ENCODE results near the gene PHF21A. TPM values are rescaled to one million over a fixed set of nuclear protein-coding genes. Genes with fewer than 3 reads are reported as not detected.

Gene PHF21A
- total and polyA plus RNA-seq, 2 of the 13 experiments (the other 11 are each of a cell fraction or from before 2014, with no cell fraction given) = 4.1 to 34.6 TPM

- TF ChIP-seq MXD4 (CRISPR knock-in tag; IDR thresholded peaks at IDR 0.05) = peak; percentile 43; the same call in 1 of the 2 replicates
- TF ChIP-seq ZNF580 (CRISPR knock-in tag; IDR thresholded peaks at IDR 0.05; ENCODE audit: borderline replicate concordance, low read depth) = peak; percentile 65; the same call in 1 of the 2 replicates
- peak; percentile 38; the same call in 1 of the 2 replicates for TF ChIP-seq BORCS8-MEF2B (CRISPR knock-in tag; IDR thresholded peaks at IDR 0.05)
- TF ChIP-seq PRDM4 (CRISPR knock-in tag; IDR thresholded peaks at IDR 0.05; ENCODE audit: borderline replicate concordance) = no peak
- TF ChIP-seq KDM5A (IDR thresholded peaks at IDR 0.05; ENCODE audit: borderline replicate concordance, low read length) = no peak
- 0 out of 2 replicates have a peak, but pooled peaks have one; percentile 45 for TF ChIP-seq SMAD9 (CRISPR knock-in tag; IDR thresholded peaks at IDR 0.05)
- peak; percentile 78; the same call in 1 of the 2 replicates for TF ChIP-seq ZNF441 (CRISPR knock-in tag; IDR thresholded peaks at IDR 0.05; ENCODE audit: borderline replicate concordance)
- TF ChIP-seq, protein P1, sequence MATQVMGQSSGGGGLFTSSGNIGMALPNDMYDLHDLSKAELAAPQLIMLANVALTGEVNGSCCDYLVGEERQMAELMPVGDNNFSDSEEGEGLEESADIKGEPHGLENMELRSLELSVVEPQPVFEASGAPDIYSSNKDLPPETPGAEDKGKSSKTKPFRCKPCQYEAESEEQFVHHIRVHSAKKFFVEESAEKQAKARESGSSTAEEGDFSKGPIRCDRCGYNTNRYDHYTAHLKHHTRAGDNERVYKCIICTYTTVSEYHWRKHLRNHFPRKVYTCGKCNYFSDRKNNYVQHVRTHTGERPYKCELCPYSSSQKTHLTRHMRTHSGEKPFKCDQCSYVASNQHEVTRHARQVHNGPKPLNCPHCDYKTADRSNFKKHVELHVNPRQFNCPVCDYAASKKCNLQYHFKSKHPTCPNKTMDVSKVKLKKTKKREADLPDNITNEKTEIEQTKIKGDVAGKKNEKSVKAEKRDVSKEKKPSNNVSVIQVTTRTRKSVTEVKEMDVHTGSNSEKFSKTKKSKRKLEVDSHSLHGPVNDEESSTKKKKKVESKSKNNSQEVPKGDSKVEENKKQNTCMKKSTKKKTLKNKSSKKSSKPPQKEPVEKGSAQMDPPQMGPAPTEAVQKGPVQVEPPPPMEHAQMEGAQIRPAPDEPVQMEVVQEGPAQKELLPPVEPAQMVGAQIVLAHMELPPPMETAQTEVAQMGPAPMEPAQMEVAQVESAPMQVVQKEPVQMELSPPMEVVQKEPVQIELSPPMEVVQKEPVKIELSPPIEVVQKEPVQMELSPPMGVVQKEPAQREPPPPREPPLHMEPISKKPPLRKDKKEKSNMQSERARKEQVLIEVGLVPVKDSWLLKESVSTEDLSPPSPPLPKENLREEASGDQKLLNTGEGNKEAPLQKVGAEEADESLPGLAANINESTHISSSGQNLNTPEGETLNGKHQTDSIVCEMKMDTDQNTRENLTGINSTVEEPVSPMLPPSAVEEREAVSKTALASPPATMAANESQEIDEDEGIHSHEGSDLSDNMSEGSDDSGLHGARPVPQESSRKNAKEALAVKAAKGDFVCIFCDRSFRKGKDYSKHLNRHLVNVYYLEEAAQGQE (IDR thresholded peaks at IDR 0.05; ENCODE audit: borderline replicate concordance in 1 of 2, low read depth in 1 of 2, low read length in 2 of 2) = peak; percentile 67 to 93
- TF ChIP-seq ZSCAN9 (CRISPR knock-in tag; IDR thresholded peaks at IDR 0.05; ENCODE audit: borderline replicate concordance) = peak; percentile 87; the same call in 1 of the 2 replicates
- TF ChIP-seq ZNF646 (CRISPR knock-in tag; IDR thresholded peaks at IDR 0.05) = no peak
- TF ChIP-seq TSC22D2 (CRISPR knock-in tag; IDR thresholded peaks at IDR 0.05; ENCODE audit: borderline replicate concordance) = peak; percentile 84; the same call in 1 of the 2 replicates
- TF ChIP-seq, protein P2, sequence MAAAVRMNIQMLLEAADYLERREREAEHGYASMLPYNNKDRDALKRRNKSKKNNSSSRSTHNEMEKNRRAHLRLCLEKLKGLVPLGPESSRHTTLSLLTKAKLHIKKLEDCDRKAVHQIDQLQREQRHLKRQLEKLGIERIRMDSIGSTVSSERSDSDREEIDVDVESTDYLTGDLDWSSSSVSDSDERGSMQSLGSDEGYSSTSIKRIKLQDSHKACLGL (CRISPR knock-in tag; IDR thresholded peaks at IDR 0.05) = peak; percentile 62; the same call in 1 of the 2 replicates
- TF ChIP-seq ZNF326 (CRISPR knock-in tag; IDR thresholded peaks at IDR 0.05; ENCODE audit: borderline replicate concordance) = no peak
- no peak for TF ChIP-seq ZEB1 (IDR thresholded peaks at IDR 0.05; ENCODE audit: insufficient replicate concordance, low read depth)
Observed at GRCh38 chr11:45885274-45885920, 235.9 kb downstream of the PHF21A start, which contains the start of gene MAPK8IP1 (continued).
